ENCODE results near the gene ATXN1. TPM values are rescaled to one million over a fixed set of nuclear protein-coding genes. Genes with fewer than 3 reads are reported as not detected.

Gene ATXN1
- total and polyA plus RNA-seq, 2 of the 13 experiments (the other 11 are each of a cell fraction or from before 2014, with no cell fraction given) = 20.7 to 39.5 TPM

GRCh38 chr6:16527691-16528090 is 233.6 kb downstream of the ATXN1 start:
- Histone ChIP-seq H3K9ac (ENCODE audit: insufficient read depth, low read depth, low read length) (no peak overlapping the region), H4K20me1 (ENCODE audit: insufficient read depth, low read length) (no peaks in the 10 kb centered on the region), H3K4me1 (ENCODE audit: insufficient read depth, low read length) (no peaks in the 10 kb centered on the region), H3K4me2 (ENCODE audit: low read depth, low read length) (no peak overlapping the region), H3K79me2 (ENCODE audit: insufficient read depth, low read length) (no peaks in the 10 kb centered on the region), H3K27me3 (ENCODE audit: control insufficient read depth in 1 of 2, insufficient read depth in 2 of 2, low read length in 2 of 2) (no peaks in the 10 kb centered on the region), H3K9me3 (ENCODE audit: low read length) (no peaks in the 10 kb centered on the region), H3K27ac (ENCODE audit: extremely low read length, insufficient read depth, low read length) (no peak overlapping the region), H2AFZ (ENCODE audit: low read length) (no peak overlapping the region), H3K36me3 (replicated peaks in 1 of 2; ENCODE audit: control insufficient read depth in 1 of 2, insufficient read depth in 2 of 2, low read length in 2 of 2) (peaks cover 0 to 7% of the 10 kb centered on the region in 2 experiments; a peak in 3 of 5 replicates), H3K4me3 (replicated peaks in 1 of 3; ENCODE audit: insufficient read depth in 1 of 3, low read depth in 2 of 3, low read length in 3 of 3) (no peak overlapping the region)
- WGBS (ENCODE audit: low lambda C conversion rate) = 100% methylated on average over 3 of the region's 3 CpGs
- no TSS peak for BruUV-seq (replicated peaks)
- POLR2A ChIA-PET = no interaction called here
- FAIRE-seq = no peak
- no peak for ATAC-seq
- DNase-seq (ENCODE audit: low spot score) = no peak
- TF ChIP-seq THYN1 (CRISPR knock-in tag; IDR thresholded peaks at IDR 0.05; ENCODE audit: borderline replicate concordance, low read depth) (no peak), HCFC1 (IDR thresholded peaks at IDR 0.05; ENCODE audit: low read depth, low read length) (no peak), TCF7L2 (IDR thresholded peaks at IDR 0.05; ENCODE audit: low read depth, low read length) (no peak), TOPORS (CRISPR knock-in tag; IDR thresholded peaks at IDR 0.05) (no peak), ASH2L (IDR thresholded peaks at IDR 0.05; ENCODE audit: insufficient read length, low read depth, low read length) (no peak), SP140L (CRISPR knock-in tag; IDR thresholded peaks at IDR 0.05; ENCODE audit: borderline replicate concordance) (no peak), JARID2 (CRISPR knock-in tag; IDR thresholded peaks at IDR 0.05; ENCODE audit: insufficient replicate concordance) (no peak), SP2 (CRISPR knock-in tag; IDR thresholded peaks at IDR 0.05) (no peak), ZNF337 (CRISPR knock-in tag; IDR thresholded peaks at IDR 0.05; ENCODE audit: borderline replicate concordance, low read depth) (no peak), GLI4 (CRISPR knock-in tag; IDR thresholded peaks at IDR 0.05; ENCODE audit: borderline replicate concordance) (no peak), SP5 (CRISPR knock-in tag; IDR thresholded peaks at IDR 0.05; ENCODE audit: borderline replicate concordance, low read depth) (no peak), SRF (IDR thresholded peaks at IDR 0.05; ENCODE audit: low read depth, low read length) (no peak), THAP9 (CRISPR knock-in tag; IDR thresholded peaks at IDR 0.05; ENCODE audit: borderline replicate concordance) (no peak), ZNF12 (CRISPR knock-in tag; IDR thresholded peaks at IDR 0.05) (no peak), PHB2 (IDR thresholded peaks at IDR 0.05; ENCODE audit: partially characterized antibody) (no peak), NFAT5 (CRISPR knock-in tag; IDR thresholded peaks at IDR 0.05) (no peak), ZNF253 (CRISPR knock-in tag; IDR thresholded peaks at IDR 0.05; ENCODE audit: borderline replicate concordance) (no peak)
- CTCF ChIA-PET (ENCODE audit: low intra/inter-chr PET ratio, low total read pairs) = no interaction called here
- in situ Hi-C loops (cut with HindIII; ENCODE audit: extremely low pct_ligation_motif_present, low pct_unique_long_range_greater_than_20kb) = no loop called here
- intact Hi-C loops (cut with micrococcal nuclease; ENCODE audit: unreplicated experiment) = no loop called here
